HG03520 (cell line): ENCODE data around the gene HOXA11.

Experiments used
- ATAC-seq: cut with Tn5 transposase; IDR thresholded peaks from one replicate; pipeline ENCODE4 v1.9.1; 2021; ENCODE audit warnings: mild to moderate bottlenecking, moderate library complexity; ENCODE audit not compliant: unreplicated experiment

The HOXA11 gene

DNA sequence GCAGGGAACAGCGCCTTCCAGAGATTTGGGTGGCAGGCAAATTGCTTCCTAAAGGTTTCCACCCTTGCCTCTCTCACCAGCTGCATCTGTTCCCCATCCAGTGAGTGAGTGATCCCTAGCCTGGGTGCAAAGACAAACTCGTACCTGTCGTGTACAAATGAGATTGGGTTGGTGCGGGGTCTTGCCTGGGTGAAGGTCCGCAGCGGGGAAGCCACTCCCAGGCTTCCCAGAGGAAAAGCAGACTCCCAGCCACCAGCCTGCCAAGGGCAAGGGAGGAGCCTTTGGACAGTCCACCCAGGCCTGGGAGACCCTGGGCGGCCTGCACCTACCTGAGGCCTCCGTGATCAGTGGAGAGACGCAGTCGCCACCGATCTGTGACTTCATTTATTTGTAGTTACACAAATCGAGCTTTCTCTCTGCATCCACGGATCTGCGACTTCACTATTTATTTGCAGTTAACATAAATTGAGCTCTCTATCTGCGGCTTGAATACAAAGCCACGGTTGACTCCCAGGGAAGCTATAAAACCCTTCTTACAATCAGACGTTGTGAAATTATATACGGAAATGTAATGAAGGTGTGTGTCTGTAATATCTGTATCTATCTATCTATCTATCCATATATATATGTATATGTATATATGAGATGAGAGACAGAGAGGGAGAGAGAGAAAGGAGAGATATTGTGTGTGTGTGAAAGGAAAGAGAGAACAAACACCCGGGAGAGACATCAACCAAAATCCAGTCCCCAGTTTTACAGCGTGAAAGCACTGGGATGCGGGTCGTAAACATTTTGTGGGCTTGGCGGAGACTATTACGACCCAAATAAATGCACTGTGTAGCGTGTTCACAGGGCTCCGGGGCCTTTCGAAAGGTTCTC lies 25.5 kb downstream of the HOXA11 start:
- ATAC-seq = no peak

DNA sequence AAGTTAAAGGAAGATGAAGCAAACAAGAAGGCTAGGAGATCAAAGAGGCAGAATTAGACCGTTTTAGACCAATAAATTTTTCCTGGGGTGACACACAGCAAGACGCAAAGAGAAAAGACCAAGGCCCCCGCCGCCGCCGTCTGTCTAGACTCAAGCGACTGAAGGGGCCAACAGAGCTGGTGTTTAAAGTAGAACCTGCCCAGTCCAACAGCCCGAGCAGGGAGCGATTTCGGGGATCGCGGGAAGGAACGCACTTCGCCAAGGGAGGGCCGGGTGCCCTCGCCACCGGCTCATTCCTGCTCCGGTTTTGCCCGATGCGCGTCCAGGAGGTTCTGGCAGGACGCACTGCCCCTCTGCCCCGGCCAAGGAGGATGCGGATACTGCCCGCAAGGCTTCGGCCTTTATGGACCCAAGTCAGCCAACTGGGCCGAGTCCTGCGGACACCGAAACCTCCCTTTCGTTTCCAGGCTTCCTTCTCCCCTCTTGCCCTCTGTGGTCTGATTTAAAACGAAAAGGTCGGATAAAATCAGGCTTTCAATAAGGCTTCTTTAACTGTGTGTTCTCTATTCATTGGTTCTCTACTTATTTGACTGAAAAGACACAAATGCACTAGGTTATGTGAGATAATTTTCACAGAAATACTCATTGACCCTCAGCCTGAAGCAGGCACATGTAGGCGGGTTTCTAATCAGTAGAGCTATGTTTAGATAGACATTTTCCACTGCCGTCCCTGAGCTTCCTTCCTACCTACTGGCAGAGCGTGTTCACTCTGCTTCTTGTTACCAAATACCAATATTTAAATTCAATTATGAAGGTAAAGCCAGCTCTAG lies 26.4 kb downstream of the HOXA11 start:
- ATAC-seq = no peak

DNA sequence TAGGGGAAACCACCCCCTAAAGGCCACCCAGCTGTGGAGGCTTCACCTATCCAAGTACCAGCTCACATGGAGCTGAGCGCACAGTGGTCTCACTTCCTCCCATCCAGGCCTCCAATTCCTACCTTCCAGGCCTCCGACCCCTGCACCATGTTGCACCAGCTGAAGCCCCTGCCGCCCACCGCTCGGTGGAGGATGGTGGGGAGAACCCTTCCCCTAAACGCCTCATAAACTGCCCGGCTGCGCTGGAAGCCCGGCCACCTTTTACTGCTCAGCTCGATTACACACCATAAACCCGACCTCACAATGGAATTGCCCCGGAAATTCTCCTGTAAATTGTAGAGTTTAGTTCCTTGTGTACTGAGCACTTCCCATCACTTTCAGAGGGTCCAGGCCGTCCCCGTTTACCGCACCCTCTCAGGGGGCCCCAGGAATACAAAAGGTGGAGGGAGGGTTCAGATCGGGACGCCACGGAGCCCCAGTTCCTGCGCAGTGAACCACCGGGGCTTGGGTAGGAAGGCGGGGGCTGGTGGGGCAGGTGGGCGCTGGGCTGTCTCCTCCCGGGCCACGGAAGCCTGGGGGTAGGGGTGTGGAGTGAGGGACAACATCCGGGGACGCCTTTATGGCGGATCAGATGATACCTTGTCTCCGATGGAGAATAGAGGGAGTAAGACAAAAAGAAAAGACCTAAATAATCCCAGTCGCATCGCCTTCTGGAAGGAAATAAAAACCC lies 27.2 kb downstream of the HOXA11 start:
- no peak for ATAC-seq

DNA sequence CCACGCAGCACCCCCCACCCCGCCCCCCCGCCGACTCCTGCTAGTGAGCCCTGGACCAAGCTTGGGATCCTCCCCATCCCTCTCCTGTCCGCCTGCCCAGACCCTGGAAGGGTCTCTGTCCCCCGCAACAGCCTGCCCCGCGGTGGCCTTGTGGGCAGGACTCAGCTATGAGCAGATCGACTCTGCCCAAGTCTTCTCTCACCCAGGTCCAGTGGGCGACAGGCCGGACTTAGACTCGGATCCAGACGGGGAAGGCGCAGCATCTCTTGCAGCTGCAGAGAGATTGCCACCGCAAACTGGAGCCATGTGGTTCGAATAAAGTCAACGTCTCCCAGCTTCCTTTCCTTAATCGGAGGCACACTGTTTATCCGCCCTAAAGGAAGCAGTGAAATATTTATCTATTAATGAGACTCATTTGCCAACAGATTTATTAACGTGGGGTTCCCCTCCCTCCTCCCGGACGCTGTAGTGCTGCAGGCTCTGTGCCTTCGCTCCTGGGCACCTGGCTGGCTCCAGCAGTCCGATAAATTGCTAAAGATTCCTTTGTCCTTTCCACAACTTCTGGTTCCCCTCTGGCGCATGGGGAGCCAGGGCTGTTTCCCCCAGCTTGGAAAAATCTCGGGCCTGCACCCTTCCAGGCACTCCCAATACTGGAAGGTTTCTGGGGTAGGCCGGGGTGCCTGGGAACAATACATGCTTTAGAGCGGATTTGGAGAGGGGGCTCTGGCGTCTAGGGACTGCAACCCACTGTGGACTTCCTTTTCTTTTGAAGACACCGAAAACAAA lies 27.9 kb downstream of the HOXA11 start:
- no peak for ATAC-seq

DNA sequence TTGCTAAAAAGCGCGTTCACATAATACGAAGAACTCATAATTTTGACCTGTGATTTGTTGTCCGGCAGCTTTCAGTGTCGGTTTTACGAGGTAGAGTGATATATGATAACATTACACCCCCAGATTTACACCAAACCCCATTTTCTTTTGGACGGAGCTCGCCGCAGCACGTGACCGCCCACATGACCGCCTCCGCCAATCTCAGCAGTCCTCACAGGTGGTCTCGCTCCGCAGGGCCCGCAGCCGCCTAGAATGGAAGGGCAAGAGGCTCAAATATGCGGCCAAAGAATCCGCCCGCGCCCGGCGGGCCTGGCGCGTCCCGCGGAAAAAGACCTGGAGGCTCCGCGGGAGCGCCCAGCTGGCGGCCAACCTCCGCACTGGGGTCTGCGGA lies 28.5 kb downstream of the HOXA11 start, which contains the start of gene HOXA7:
Gene HOXA7, minus strand, starts transcription at position 168 of the 391 bp plus-strand sequence. Its CDS starts 130 bp downstream, at position 38.
- ATAC-seq = no peak

DNA sequence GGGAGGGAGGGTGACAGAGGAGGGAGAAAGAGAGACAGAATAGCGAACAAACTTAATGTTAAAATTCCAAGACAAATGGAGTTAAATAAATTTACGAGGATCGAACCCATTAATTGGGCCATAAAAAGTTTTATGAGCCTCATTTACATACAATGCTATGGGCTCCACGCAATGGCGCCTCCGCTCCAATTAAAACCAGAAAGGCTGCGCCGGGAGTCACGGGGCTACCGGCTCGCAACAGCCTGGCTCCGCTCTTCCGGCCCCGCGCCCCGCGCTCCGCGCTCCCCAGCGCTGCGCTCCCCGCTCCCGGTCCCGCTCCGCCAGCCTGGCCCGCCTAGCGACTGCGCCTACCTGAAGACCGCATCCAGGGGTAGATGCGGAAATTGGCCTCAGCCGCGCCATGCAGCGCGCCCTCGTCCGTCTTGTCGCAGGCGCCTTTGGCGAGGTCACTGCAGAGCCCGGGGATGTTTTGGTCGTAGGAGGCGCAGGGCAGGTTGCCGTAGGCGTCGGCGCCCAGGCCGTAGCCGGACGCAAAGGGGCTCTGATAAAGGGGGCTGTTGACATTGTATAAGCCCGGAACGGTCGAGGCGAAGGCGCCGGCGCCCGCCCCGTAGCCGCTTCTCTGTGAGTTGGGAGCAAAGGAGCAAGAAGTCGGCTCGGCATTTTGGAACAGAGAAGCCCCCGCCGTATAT lies 29.1 kb downstream of the HOXA11 start:
- ATAC-seq = no peak

DNA sequence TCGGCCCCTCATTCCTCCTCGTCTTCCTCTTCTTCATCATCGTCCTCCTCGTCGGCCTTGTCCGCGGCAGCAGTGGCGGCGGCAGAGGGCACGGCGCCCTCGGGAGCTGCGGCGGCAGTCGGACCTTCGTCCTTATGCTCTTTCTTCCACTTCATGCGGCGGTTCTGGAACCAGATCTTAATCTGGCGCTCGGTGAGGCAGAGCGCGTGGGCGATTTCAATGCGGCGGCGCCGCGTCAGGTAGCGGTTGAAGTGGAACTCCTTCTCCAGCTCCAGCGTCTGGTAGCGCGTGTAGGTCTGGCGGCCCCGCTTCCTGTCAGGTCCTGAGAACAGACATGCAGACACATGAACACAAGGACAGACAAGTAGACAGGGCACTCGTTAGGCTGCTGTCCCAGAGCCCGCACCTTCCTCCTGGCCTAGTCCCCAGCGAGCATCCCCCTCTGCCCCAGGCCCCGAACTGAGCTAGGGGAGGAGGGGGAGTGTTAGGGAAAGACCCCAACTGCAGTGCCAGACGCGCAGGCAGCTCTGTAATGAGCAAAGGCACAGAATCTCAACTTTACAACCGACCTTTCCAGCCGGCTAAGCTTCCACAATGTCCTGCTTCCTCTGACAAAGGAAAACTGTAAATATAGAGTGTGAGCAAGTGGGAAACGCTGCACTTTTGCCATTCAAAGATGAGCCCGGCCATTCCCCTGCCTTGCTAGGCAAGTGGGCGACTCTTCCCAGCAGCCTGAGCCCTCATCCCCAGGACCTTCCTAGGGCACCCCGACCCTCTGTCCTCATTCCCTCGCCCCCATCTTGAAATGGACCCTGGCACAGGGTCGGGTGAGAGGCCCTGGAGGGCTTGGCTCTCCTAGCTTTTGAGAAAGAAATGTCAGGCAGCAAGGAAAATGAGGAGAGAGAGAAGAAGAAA lies 29.9 kb downstream of the HOXA11 start:
- ATAC-seq = no peak

DNA sequence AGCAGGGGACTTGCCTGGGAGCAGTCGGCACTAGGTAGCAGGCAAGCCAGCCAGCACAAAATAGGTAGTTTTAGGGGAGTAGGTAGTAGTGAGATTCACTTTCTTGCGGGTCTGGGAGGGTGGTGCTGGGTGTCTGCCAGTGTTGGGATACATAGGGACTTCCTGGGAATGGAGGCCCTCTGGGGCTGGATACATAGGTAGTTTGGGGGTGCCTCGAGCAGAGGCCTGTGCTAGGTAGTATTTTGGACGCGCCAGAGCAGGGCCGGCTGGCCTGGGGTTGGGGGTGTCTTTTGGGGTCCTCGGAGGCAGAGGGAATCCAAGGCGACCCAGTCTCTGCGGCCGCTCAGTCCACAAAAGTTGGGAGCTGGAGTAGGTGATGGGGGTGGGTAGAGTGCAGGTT lies 30.7 kb downstream of the HOXA11 start:
- ATAC-seq = no peak

DNA sequence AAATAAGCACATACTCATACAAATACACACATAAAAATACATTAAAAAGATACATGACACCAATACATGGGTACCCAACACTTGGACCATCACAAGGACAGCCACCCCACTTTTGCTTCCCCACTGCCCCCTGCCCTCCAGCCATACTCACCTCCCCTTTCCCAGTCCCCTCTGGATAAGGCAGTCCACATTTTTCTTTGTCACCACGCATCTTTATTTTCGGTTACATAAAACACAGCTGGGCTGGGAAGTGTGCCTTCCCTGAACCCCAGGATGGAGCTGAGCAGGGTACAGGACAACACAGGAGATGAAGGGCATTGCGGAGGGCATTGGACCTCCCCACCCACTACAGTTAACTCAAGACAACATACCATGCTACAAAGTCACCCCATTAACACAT lies 31.5 kb downstream of the HOXA11 start:
- no peak for ATAC-seq

DNA sequence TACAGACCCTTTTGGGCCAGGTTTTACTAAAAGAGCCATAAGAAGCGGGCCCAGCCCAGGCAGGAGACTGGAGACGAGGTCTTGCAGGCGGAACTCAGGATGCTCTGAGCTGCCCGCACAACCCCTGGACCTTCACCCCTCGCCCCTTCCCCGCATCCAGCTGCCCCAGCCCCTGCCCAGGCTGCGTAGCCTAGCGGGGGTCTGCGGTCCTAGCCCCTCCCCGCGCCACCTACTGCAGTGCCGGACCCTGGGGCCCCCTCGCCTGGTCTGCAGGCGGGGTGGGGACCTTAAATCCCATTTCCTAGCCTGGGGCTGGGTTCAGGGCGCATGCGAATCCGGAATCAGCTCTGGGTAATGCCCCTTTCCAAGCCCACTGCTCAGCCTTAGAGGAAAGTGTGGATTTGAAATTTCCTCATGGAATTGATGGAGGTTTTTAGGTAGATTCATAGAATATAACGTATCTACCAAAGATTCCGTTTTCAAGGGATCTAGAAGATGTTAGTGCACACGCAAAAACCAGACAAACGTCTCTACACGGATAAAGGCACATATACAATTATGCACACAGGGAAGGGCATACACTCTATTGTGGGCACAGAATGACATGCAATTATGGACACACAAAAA lies 32.1 kb downstream of the HOXA11 start:
- ATAC-seq = no peak

DNA sequence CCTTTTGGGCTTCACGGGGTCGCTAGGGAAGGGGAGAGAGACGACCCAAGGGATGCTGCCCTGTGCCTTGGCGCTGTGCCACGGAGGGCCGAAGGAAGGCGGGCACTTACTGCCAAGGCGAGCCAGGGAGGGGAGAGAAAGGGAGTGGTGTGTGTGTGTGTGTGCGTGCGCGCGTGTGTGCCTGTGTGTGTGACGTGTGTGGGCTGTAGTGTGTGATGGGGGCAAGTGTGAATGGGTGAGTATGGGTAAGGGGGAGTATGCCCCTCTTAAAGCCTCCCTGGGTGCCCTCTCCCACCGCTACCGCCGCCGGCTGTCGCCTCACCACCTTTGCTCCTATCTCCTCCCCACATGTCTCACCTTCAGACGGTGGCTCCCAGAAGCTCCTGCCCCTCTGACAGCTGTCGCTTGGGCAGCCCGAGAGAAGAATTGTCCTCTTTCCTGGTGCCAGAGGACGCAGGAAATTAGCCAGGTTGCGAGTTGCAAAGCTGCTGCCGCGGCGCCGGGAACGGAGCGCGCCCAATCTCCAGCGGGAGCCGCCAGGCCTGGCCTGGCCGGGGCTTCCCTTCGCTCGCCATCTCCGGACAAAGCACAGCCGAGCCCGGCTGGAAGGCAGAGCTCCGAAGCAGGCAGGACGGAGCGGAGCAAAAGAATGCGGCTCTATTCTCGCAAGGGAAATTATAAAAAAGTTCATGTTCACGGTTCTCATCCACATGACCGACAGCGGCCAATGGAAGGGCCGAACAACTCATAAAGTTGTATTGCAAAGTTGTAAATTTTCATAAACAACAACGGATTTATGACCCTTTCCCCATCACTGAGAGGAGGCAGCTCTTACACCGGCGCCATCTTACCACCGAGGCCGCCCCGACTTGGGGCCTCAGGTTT lies 32.9 kb downstream of the HOXA11 start, which contains the start of gene HOXA3:
Gene HOXA3, minus strand, starts transcription at position 653 of the 885 bp plus-strand sequence. CDS start 41,943 bp downstream, outside the sequence.
- no peak for ATAC-seq

DNA sequence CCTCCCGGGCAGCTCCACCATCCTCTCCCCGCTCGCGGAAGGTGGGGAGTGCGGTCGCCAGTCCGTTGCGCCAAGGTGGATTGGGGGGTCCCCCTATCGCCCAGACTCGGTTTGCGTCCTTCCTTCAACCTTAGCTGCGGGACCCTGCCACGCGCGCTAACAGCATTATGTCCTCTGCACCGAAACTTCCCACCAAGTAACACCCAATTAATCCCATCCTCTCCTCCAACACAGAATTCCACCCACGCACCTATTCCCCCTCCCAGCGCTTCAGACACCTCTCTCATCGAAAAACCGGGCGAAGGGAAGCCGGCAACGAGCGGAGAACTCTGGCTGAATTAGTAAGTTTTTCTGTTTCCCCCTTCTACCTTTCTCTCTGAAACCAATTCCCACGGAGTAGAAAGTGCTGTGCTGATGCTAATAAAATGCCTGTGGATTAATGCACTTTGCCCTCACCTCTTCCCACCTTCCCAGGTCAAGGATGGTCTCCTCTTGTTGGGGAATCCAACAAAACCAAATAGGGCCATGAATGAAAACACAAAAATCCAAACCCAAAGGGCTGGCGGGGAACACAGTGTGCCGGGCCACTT lies 33.6 kb downstream of the HOXA11 start:
- ATAC-seq = no peak

DNA sequence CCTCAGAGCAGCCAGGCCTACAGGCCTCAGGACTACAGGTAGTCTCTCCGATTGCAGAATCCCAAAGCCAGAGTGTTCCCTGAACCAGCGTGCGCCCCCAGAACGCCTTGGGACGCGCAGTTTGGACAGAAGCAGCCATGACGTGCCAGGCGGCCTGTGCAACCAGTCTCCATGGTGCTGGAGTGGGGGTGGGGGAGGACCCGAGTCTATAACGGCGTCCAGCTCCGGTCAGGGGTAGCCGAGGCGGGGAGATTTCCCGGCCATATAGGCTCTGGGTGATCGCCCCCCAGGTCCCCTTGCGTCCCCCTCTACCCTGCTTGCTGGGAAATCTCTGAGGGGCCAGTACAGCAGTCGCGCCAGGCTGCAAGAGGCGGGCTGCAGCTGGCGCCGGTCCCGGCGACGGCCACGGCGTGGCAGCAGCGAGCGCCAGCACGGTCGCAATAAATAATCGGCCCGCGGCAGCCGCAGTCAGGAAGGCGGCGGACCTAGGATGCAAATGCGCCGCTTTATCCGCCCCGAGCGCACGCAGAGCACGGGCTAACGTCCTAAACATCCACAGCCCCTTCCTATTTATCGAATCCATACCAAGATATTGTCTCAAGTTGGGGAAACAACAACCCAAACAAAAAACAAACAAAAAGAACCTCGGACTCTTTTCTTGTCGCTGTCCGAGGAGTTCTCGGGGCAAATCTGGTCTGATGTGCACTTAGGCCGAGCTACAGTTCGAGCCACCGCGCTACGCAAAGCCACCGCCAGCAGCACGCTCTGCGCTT lies 34.3 kb downstream of the HOXA11 start:
- ATAC-seq = peak; percentile 72

DNA sequence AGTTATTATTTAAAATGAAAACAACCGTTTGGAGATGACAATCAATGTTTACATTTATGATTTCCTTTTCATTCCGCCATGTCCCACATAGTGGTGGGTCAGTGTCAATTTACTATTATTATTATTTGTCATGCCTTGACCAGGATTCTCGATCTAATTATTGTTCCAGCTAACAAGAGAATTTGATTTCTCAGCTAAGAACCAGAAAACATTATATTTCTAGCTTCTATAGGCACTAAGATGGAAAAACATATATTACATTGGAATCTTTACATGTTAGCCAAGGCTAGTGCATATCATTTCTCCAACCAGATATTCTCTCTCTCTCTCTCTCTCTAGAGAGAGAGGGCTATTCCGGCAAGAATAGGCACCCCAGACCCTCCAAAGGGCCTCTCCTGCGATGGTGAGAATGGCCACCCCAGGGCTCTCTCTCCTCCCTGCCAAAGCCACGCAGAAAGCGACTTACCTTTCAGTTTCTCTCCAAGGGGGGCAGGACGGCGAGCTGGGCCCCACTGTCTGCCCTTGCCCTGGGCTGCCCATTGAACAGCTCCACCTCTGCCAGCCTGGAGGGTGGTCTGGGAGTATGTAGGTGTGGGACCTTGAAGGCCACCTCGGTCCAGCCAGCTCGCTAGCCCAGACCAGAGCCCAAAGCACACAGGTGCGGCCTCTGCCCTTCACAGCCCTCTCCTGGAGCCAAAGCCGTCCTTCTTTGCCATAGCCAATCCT lies 35.0 kb downstream of the HOXA11 start:
- ATAC-seq = no peak
